ENCODE results near the gene FBXO24. TPM values are rescaled to one million over a fixed set of nuclear protein-coding genes. Genes with fewer than 3 reads are reported as not detected.
A peak's percentile ranks its signal among the peaks of the same experiment; 100 is the strongest.
"Not testable (repeated sequence)": the region's sequence is repeated elsewhere in the genome, so short reads cannot be mapped to it uniquely, and the experiment has no call there.

The FBXO24 gene
- 1.2 and 2.5 TPM in 2 replicates for total RNA-seq (ENCODE audit: low replicate concordance)

- Mint-ChIP-seq H3K9me3 (no peaks in the 10 kb centered on the region), H3K27ac (peak within 1 kb of the TSS; percentile 96), H3K27me3 (ENCODE audit: insufficient read depth, low read depth) (peaks cover 13% of the 10 kb centered on the region), H3K4me3 (peak within 1 kb of the TSS; percentile 98), H3K36me3 (no peaks in the 10 kb centered on the region), H3K4me1 (peaks cover 46% of the 10 kb centered on the region)
- Histone ChIP-seq H3K9ac (peak within 1 kb of the TSS; percentile 53), H3K4me1 (peaks cover 36% of the 10 kb centered on the region), H3K27me3 (no peaks in the 10 kb centered on the region), H3K36me3 (no peaks in the 10 kb centered on the region), H3K4me2 (peak within 1 kb of the TSS; percentile 90), H3K9me3 (ENCODE audit: low read depth) (no peaks in the 10 kb centered on the region), H3K79me2 (ENCODE audit: low read depth) (peaks cover 16% of the 10 kb centered on the region), H3K4me3 (peak within 1 kb of the TSS; percentile 75), H3K27ac (peak within 1 kb of the TSS; percentile 90), H2AFZ (replicated peaks) (no peak within 1 kb of the TSS), H3F3A (ENCODE audit: low read depth) (peaks cover 38% of the 10 kb centered on the region), H4K20me1 (ENCODE audit: low read depth) (peaks cover 34% of the 10 kb centered on the region)
- DNase-seq (ENCODE audit: low spot score), result peak; percentile 100
- TF ChIP-seq, protein P1, sequence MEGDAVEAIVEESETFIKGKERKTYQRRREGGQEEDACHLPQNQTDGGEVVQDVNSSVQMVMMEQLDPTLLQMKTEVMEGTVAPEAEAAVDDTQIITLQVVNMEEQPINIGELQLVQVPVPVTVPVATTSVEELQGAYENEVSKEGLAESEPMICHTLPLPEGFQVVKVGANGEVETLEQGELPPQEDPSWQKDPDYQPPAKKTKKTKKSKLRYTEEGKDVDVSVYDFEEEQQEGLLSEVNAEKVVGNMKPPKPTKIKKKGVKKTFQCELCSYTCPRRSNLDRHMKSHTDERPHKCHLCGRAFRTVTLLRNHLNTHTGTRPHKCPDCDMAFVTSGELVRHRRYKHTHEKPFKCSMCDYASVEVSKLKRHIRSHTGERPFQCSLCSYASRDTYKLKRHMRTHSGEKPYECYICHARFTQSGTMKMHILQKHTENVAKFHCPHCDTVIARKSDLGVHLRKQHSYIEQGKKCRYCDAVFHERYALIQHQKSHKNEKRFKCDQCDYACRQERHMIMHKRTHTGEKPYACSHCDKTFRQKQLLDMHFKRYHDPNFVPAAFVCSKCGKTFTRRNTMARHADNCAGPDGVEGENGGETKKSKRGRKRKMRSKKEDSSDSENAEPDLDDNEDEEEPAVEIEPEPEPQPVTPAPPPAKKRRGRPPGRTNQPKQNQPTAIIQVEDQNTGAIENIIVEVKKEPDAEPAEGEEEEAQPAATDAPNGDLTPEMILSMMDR (IDR thresholded peaks at IDR 0.05), result no peak
- TF ChIP-seq EZH2 (IDR thresholded peaks at IDR 0.05), result no peak
Measured at GRCh38 chr7:100586266-100587025, at the start of gene FBXO24. Gene FBXO24 (plus strand): TSS chr7:100586328. CDS start chr7:100586626, 298 bp downstream.

DNA sequence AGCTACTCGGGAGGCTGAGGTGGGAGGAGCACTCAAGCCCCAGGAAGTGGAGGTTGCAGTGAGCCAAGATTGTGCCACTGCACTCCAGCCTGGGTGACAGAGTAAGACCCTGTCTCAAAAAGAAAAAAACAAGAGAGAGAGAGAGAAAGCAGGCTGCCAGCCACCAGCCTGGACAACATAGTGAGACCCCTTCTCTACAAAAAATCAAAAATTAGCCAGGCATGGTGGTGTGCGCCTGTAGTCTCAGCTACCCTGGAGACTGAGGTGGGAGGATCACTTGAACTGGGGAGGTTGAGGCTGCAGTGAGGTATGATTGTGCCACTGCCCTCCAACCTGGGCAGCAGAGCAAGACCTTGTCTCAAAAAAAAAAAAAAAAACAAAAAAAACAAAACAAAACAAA lies 49.4 kb upstream of the FBXO24 start:
- Histone ChIP-seq H4K20me1 (ENCODE audit: low read depth) (peaks cover 13% of the 10 kb centered on the region), H3K79me2 (ENCODE audit: low read depth) (peaks cover 13% of the 10 kb centered on the region), H3K27me3 (peaks cover 10% of the 10 kb centered on the region)
- H3K9me3 Mint-ChIP-seq; H3K36me3 ChIP-seq; H3K4me3 Mint-ChIP-seq; H3K4me1 ChIP-seq; H3K9ac ChIP-seq; H3K9me3 ChIP-seq (ENCODE audit: low read depth); H3K27ac ChIP-seq; H3K36me3 Mint-ChIP-seq; H3K4me3 ChIP-seq; H3K4me2 ChIP-seq; H3K27me3 Mint-ChIP-seq (ENCODE audit: insufficient read depth, low read depth); DNase-seq (ENCODE audit: low spot score); H2AFZ ChIP-seq (replicated peaks); H3F3A ChIP-seq (ENCODE audit: low read depth); H3K27ac Mint-ChIP-seq: not testable (repeated sequence)
- peaks cover 18% of the 10 kb centered on the region for H3K4me1 Mint-ChIP-seq

DNA sequence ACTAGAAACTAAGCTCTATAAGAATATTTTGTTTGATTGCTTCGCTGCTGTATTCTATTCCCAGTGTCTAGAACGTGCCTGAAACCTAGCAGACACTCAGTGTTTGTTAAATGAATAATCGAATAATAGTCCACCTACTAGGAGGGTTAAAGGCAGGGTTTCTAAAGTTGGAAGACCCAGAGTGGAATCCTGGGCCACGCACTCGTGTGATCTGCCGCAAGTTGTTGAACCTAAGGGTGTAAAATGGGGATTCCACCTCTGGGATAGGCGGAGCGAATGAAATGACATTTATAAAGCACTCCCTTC lies 47.8 kb upstream of the FBXO24 start:
- Histone ChIP-seq H3K9ac (no peak overlapping the region), H3K27ac (no peak overlapping the region)
- H3K36me3 Mint-ChIP-seq, result no peaks in the 10 kb centered on the region

More for the DNA sequence above, 47.8 kb upstream of the FBXO24 start:
- no peaks in the 10 kb centered on the region for H3K36me3 ChIP-seq
- peak overlapping the region; percentile 71 for H3K4me2 ChIP-seq
- Mint-ChIP-seq H3K27ac (peak overlapping the region; percentile 31), H3K4me3 (peak overlapping the region; percentile 95), H3K4me1 (peaks cover 28% of the 10 kb centered on the region), H3K9me3 (no peaks in the 10 kb centered on the region), H3K27me3 (ENCODE audit: insufficient read depth, low read depth) (peaks cover 3% of the 10 kb centered on the region)
- H4K20me1 ChIP-seq (ENCODE audit: low read depth), result peaks cover 13% of the 10 kb centered on the region
- peaks cover 5% of the 10 kb centered on the region for H3K4me1 ChIP-seq
- peak overlapping the region; percentile 38 for H3K4me3 ChIP-seq
- peak overlapping the region; percentile 66 for H2AFZ ChIP-seq (replicated peaks)
- H3K9me3 ChIP-seq (ENCODE audit: low read depth), result no peaks in the 10 kb centered on the region
- TF ChIP-seq, protein P1 (IDR thresholded peaks at IDR 0.05), result no peak
- TF ChIP-seq EZH2phosphoT487 (IDR thresholded peaks at IDR 0.05) (no peak), EZH2 (IDR thresholded peaks at IDR 0.05) (no peak)
- H3K79me2 ChIP-seq (ENCODE audit: low read depth), result peaks cover 13% of the 10 kb centered on the region
- H3K27me3 ChIP-seq, result peaks cover 10% of the 10 kb centered on the region
- peaks cover 8% of the 10 kb centered on the region for H3F3A ChIP-seq (ENCODE audit: low read depth)
- no peak for DNase-seq (ENCODE audit: low spot score)
